Measurements from ENCODE around the gene MXRA7.
A peak's percentile ranks its signal among the peaks of the same experiment; 100 is the strongest.

Gene MXRA7

GRCh38 chr17:76715496-76715830, 4.7 kb upstream of the MXRA7 start:
- TF ChIP-seq EZH2phosphoT487 (IDR thresholded peaks at IDR 0.05; ENCODE audit: borderline replicate concordance) = no peak
- TF ChIP-seq, protein P1, sequence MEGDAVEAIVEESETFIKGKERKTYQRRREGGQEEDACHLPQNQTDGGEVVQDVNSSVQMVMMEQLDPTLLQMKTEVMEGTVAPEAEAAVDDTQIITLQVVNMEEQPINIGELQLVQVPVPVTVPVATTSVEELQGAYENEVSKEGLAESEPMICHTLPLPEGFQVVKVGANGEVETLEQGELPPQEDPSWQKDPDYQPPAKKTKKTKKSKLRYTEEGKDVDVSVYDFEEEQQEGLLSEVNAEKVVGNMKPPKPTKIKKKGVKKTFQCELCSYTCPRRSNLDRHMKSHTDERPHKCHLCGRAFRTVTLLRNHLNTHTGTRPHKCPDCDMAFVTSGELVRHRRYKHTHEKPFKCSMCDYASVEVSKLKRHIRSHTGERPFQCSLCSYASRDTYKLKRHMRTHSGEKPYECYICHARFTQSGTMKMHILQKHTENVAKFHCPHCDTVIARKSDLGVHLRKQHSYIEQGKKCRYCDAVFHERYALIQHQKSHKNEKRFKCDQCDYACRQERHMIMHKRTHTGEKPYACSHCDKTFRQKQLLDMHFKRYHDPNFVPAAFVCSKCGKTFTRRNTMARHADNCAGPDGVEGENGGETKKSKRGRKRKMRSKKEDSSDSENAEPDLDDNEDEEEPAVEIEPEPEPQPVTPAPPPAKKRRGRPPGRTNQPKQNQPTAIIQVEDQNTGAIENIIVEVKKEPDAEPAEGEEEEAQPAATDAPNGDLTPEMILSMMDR (conservative IDR thresholded peaks at IDR 0.05; ENCODE audit: low read length) = no peak
- Histone ChIP-seq H2AFZ (ENCODE audit: low read length) (no peak overlapping the region), H3K9me2 (replicated peaks; ENCODE audit: low read depth, low read length) (no peaks in the 10 kb centered on the region), H3K4me1 (ENCODE audit: insufficient read depth, low read length, poor library complexity, severe bottlenecking) (peaks cover 33% of the 10 kb centered on the region), H3K4me2 (ENCODE audit: low read depth, low read length, poor library complexity, severe bottlenecking) (peak overlapping the region; percentile 55), H3K9me3 (ENCODE audit: insufficient read depth, low read depth, low read length) (no peaks in the 10 kb centered on the region), H3K9ac (ENCODE audit: low read depth, low read length, poor library complexity, severe bottlenecking) (peak overlapping the region; percentile 21), H3K27me3 (ENCODE audit: insufficient read depth, low read length, poor library complexity, severe bottlenecking) (no peaks in the 10 kb centered on the region), H4K20me1 (ENCODE audit: insufficient read depth, low read length, poor library complexity, severe bottlenecking) (no peaks in the 10 kb centered on the region), H3K4me3 (ENCODE audit: low read length, poor library complexity, severe bottlenecking) (no peak overlapping the region), H3K79me2 (ENCODE audit: insufficient read depth, low read length) (peaks cover 20% of the 10 kb centered on the region; the same call in 1 of the 2 replicates), H3K36me3 (ENCODE audit: insufficient read depth, low read length) (peaks cover 55% of the 10 kb centered on the region; the same call in 1 of the 2 replicates), H3F3A (ENCODE audit: low read depth) (peaks cover 6% of the 10 kb centered on the region; the same call in 1 of the 2 replicates)

- TF ChIP-seq, protein P1 (conservative IDR thresholded peaks at IDR 0.05; ENCODE audit: low read length) = peak; percentile 96
- no peak for TF ChIP-seq EZH2phosphoT487 (IDR thresholded peaks at IDR 0.05; ENCODE audit: borderline replicate concordance)
- peak overlapping the region; percentile 55 for H3K4me2 ChIP-seq (ENCODE audit: low read depth, low read length, poor library complexity, severe bottlenecking)
- no peaks in the 10 kb centered on the region for H3K9me3 ChIP-seq (ENCODE audit: insufficient read depth, low read depth, low read length)
- no peaks in the 10 kb centered on the region for H3K9me2 ChIP-seq (replicated peaks; ENCODE audit: low read depth, low read length)
- peaks cover 50% of the 10 kb centered on the region; the same call in 1 of the 2 replicates for H3K36me3 ChIP-seq (ENCODE audit: insufficient read depth, low read length)
- peak overlapping the region; percentile 21 for H3K9ac ChIP-seq (ENCODE audit: low read depth, low read length, poor library complexity, severe bottlenecking)
- H4K20me1 ChIP-seq (ENCODE audit: insufficient read depth, low read length, poor library complexity, severe bottlenecking) = no peaks in the 10 kb centered on the region
- H3K27me3 ChIP-seq (ENCODE audit: insufficient read depth, low read length, poor library complexity, severe bottlenecking) = no peaks in the 10 kb centered on the region
- H3F3A ChIP-seq (ENCODE audit: low read depth) = peaks cover 6% of the 10 kb centered on the region; the same call in 1 of the 2 replicates
- H2AFZ ChIP-seq (ENCODE audit: low read length) = no peak overlapping the region
- peaks cover 35% of the 10 kb centered on the region for H3K4me1 ChIP-seq (ENCODE audit: insufficient read depth, low read length, poor library complexity, severe bottlenecking)
- peaks cover 15% of the 10 kb centered on the region; the same call in 1 of the 2 replicates for H3K79me2 ChIP-seq (ENCODE audit: insufficient read depth, low read length)
- H3K4me3 ChIP-seq (ENCODE audit: low read length, poor library complexity, severe bottlenecking) = no peak overlapping the region
Measured at GRCh38 chr17:76714822-76715495, 4.2 kb upstream of the MXRA7 start.

DNA sequence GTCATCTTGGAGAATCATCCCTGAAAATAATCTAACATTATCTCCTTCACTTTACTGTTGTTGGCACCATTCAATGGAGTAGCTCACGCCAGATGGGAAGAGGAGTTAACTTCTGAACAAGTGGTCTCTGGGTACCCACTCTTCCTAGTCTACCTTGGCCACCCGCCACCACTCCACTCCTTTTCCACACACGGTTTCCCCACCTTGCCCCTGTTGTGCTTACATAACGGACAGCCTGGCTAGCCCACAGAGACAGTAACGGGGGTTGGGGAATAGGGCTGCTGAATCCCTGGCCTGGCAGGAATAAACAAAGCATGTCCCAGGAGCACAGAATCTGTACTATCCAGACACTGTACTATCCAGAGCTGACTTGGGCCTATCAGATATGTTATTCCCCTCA, 3.6 kb upstream of the MXRA7 start:
- Histone ChIP-seq H3K4me1 (ENCODE audit: insufficient read depth, low read length, poor library complexity, severe bottlenecking) (peaks cover 41% of the 10 kb centered on the region), H2AFZ (ENCODE audit: low read length) (no peak overlapping the region), H3K9me2 (replicated peaks; ENCODE audit: low read depth, low read length) (no peaks in the 10 kb centered on the region), H3K4me2 (ENCODE audit: low read depth, low read length, poor library complexity, severe bottlenecking) (peak overlapping the region; percentile 55), H3K9ac (ENCODE audit: low read depth, low read length, poor library complexity, severe bottlenecking) (peak overlapping the region; percentile 13), H3K36me3 (ENCODE audit: insufficient read depth, low read length) (peaks cover 44% of the 10 kb centered on the region; the same call in 1 of the 2 replicates), H4K20me1 (ENCODE audit: insufficient read depth, low read length, poor library complexity, severe bottlenecking) (no peaks in the 10 kb centered on the region), H3K27me3 (ENCODE audit: insufficient read depth, low read length, poor library complexity, severe bottlenecking) (no peaks in the 10 kb centered on the region), H3K79me2 (ENCODE audit: insufficient read depth, low read length) (peaks cover 14% of the 10 kb centered on the region; the same call in 1 of the 2 replicates), H3K9me3 (ENCODE audit: insufficient read depth, low read depth, low read length) (no peaks in the 10 kb centered on the region), H3K4me3 (ENCODE audit: low read length, poor library complexity, severe bottlenecking) (no peak overlapping the region), H3F3A (ENCODE audit: low read depth) (peaks cover 6% of the 10 kb centered on the region; the same call in 1 of the 2 replicates)
- no peak for TF ChIP-seq EZH2phosphoT487 (IDR thresholded peaks at IDR 0.05; ENCODE audit: borderline replicate concordance)
- TF ChIP-seq, protein P1 (conservative IDR thresholded peaks at IDR 0.05; ENCODE audit: low read length) = no peak
